Chondrocyte (in vitro differentiated cells): Measurements from ENCODE around the gene CASK. TPM values are rescaled to one million over a fixed set of nuclear protein-coding genes. Genes with fewer than 3 reads are reported as not detected.

Experiments
- DNase-seq: peaks from one replicate; pipeline ENCODE4 v3.0.0; 2021; ENCODE audit warnings: mixed read lengths, low spot score
- H3K27ac Mint-ChIP-seq: one replicate; pipeline ENCODE4 v1.8.0; 2021; ENCODE audit warnings: mild to moderate bottlenecking, moderate library complexity, mixed read lengths; ENCODE audit not compliant: unreplicated experiment
- H3K27me3 Mint-ChIP-seq: 2 replicates; pipeline ENCODE4 v1.8.0; 2021; ENCODE audit warnings: low read depth, mixed read lengths
- H3K36me3 Mint-ChIP-seq: 2 replicates; pipeline ENCODE4 v1.8.0; 2021; ENCODE audit warnings: low read depth, mixed read lengths
- H3K4me1 Mint-ChIP-seq: 2 replicates; pipeline ENCODE4 v1.8.0; 2021; ENCODE audit warnings: low read depth, mild to moderate bottlenecking, mixed read lengths
- H3K4me3 Mint-ChIP-seq: one replicate; pipeline ENCODE4 v1.8.0; 2021; ENCODE audit warnings: mild to moderate bottlenecking, moderate library complexity, mixed read lengths; ENCODE audit not compliant: unreplicated experiment
- H3K9me3 Mint-ChIP-seq: 2 replicates; pipeline ENCODE4 v1.8.0; 2021; ENCODE audit warnings: low read depth, mixed read lengths
- CTCF ChIP-seq: fragments of 200-600 bp; sonication (generic); IDR thresholded peaks from 2 replicates; pipeline ENCODE4 v1.5.0; 2021; ENCODE audit warnings: antibody characterized with exemption, mild to moderate bottlenecking, moderate library complexity
- total RNA-seq: library from RNA; stranded (reverse); gene quantifications from 3 replicates; pipeline ENCODE4 v1.2.1, GENCODE V29; 2021

Gene CASK
- total RNA-seq, 1 donor from 2014 or later = 44.9 TPM

- Mint-ChIP-seq H3K27ac (no peak overlapping the region), H3K36me3 (no peaks in the 10 kb centered on the region), H3K4me1 (peaks cover 9% of the 10 kb centered on the region), H3K9me3 (peaks cover 4% of the 10 kb centered on the region), H3K4me3 (no peak overlapping the region), H3K27me3 (no peaks in the 10 kb centered on the region)
- TF ChIP-seq CTCF = no peak
- no peak for DNase-seq
These were observed 189.4 kb downstream of the CASK start for GRCh38 chrX:41733939-41734338.

- Mint-ChIP-seq H3K9me3 (peaks cover 4% of the 10 kb centered on the region), H3K27ac (no peak overlapping the region), H3K4me1 (peaks cover 9% of the 10 kb centered on the region), H3K4me3 (no peak overlapping the region), H3K36me3 (no peaks in the 10 kb centered on the region), H3K27me3 (no peaks in the 10 kb centered on the region)
- no peak for TF ChIP-seq CTCF
- no peak for DNase-seq
These were observed 191.1 kb downstream of the CASK start for GRCh38 chrX:41732260-41732659.

GRCh38 chrX:41730081-41730480 lies 193.3 kb downstream of the CASK start:
- Mint-ChIP-seq H3K27ac (no peak overlapping the region), H3K9me3 (no peaks in the 10 kb centered on the region), H3K36me3 (no peaks in the 10 kb centered on the region), H3K4me3 (no peak overlapping the region), H3K27me3 (no peaks in the 10 kb centered on the region), H3K4me1 (peaks cover 9% of the 10 kb centered on the region)
- no peak for DNase-seq
- no peak for TF ChIP-seq CTCF

GRCh38 chrX:41728125-41728524 lies 195.2 kb downstream of the CASK start:
- Mint-ChIP-seq H3K9me3 (no peaks in the 10 kb centered on the region), H3K4me3 (no peak overlapping the region), H3K27me3 (no peaks in the 10 kb centered on the region), H3K4me1 (peaks cover under 1% of the 10 kb centered on the region), H3K27ac (no peak overlapping the region), H3K36me3 (no peaks in the 10 kb centered on the region)
- no peak for TF ChIP-seq CTCF
- DNase-seq = no peak

GRCh38 chrX:41723826-41724225 lies 199.5 kb downstream of the CASK start, which contains the start of gene GPR82:
Gene GPR82 (plus strand): TSS chrX:41724181. CDS start chrX:41727027, 2,846 bp downstream.
- peaks cover 13% of the 10 kb centered on the region for H3K4me1 Mint-ChIP-seq
- H3K36me3 Mint-ChIP-seq = peaks cover 3% of the 10 kb centered on the region
- no peak for DNase-seq
- H3K27me3 Mint-ChIP-seq = no peaks in the 10 kb centered on the region
- H3K9me3 Mint-ChIP-seq = peaks cover 13% of the 10 kb centered on the region
- H3K4me3 Mint-ChIP-seq = no peak within 1 kb of the TSS
- no peak for TF ChIP-seq CTCF
- no peak within 1 kb of the TSS for H3K27ac Mint-ChIP-seq
